T-helper 22 cell (primary cell): ENCODE measurements around the gene SUN2.

Source experiments
- DNase-seq: peaks from one replicate; pipeline ENCODE4 v3.0.0-alpha.2; 2020; ENCODE audit warnings: low read depth

Gene SUN2

GRCh38 chr22:38751422-38752346 lies 4.1 kb downstream of the SUN2 start:
- peak; percentile 71 for DNase-seq

GRCh38 chr22:38751066-38751421 lies 4.8 kb downstream of the SUN2 start:
- DNase-seq, result no peak

GRCh38 chr22:38750638-38751037 lies 5.2 kb downstream of the SUN2 start:
- DNase-seq, result no peak

- no peak for DNase-seq
Observed at GRCh38 chr22:38750104-38750503, 5.7 kb downstream of the SUN2 start.

DNA sequence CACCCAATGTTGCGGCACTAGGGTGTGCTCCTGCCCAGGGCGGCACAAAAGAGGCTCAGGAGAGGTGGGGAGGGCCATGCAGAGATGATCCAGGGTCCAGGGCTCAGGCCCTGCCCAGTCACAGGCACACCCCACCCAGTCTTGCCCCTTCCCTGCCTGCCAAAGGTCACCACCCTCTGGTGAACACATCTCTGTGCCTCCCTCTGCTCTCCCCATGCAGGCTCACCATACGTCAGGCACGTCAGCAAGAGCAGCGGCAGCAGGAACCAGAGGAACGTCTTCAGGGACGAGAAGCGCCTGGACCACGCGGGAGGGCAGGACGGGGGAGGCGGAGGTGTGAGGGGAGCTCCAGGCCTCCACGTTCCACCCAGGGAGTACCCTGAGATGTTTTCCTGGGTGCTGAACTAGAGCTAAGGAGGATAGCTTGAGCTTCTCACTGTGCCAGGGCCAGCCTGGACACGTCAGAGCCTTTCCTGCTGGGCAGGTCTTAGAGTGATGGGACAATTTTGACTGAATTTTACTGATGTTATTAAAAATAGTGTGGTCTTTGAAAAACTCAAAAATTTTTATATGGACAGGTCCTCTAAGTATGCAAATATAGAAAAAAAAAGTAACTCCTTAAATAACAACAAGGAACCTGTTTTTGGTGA lies 7.2 kb downstream of the SUN2 start:
- no peak for DNase-seq

- no peak for DNase-seq
Observed at GRCh38 chr22:38745676-38746460, 9.9 kb downstream of the SUN2 start.

GRCh38 chr22:38744981-38745380 lies 10.8 kb downstream of the SUN2 start:
- no peak for DNase-seq

DNA sequence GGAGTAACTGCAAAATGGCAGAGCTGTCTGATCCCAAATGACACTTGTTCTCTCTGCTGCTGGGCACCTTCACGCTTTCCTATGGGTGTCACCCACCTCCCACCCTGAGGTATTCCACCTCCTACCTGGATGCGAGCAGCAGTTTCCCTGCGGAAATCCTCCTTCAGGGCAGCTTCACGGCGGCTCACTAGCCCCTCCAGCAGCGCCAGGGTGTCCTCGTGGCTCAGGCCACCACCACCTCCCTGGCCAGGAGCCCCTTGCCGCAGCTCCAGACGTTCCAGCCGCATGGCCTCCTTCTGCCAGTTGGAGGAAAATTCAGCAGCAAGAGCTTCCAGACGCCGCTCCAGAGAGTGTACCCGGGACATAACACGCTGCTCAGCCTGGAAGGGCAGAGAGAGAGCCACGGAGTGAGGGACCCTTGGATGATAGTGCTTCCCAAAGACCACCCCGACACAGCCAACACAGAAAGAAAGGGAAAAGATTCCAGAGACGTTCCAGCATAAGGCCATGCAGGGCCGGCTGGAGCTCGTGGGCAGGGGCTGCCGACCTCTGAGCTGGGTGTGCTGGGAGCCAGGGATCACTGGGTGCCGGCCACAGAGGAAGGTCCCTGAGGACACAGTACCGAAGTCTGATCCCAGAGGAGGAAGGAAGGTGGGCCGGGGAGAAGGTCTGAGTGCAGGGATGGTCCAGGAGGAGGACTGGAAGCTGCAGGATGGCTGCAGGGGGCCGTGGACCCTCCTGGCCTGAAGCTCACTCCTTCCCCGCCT lies 13.4 kb downstream of the SUN2 start:
- no peak for DNase-seq

DNA sequence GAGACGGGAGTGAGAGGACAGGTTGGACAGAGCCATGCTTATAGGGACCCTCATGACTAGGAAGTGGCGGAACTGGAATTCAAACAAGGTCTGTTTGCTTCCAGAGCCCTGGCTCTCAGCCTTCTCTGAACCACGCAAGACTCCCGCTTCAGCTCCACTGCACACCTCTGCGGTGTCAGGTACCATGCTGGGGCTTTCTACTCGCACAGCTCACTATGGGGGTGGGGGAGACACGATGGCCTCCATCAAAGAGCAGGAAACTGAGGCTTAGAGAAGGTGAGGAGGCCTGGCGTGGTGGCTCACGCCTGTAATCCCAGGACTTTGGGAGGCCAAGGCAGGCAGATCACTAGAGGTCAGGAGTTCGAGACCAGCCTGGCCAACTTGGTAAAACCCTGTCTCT lies 14.2 kb downstream of the SUN2 start:
- no peak for DNase-seq

GRCh38 chr22:38741166-38741565 lies 14.6 kb downstream of the SUN2 start:
- DNase-seq, result no peak

DNA sequence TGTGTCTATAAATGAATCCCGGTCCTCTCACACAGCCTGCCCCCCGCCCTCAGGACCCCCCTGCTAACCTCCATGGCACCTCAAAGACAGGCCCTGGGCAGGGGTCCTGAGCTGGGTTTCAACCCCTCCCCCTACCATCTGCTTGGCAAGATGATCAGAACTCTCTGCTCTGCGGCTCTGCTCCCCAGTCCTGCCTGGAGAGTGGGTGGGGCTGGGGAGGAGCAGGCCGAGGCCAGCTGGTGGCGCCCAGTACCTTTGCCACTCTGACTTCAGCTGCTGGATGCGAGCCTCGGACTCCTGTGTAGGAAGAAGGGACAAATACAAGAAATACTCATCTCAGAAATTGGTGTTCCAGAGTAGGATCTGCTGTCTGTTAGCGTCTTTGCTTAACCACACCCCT lies 15.0 kb downstream of the SUN2 start:
- no peak for DNase-seq

DNA sequence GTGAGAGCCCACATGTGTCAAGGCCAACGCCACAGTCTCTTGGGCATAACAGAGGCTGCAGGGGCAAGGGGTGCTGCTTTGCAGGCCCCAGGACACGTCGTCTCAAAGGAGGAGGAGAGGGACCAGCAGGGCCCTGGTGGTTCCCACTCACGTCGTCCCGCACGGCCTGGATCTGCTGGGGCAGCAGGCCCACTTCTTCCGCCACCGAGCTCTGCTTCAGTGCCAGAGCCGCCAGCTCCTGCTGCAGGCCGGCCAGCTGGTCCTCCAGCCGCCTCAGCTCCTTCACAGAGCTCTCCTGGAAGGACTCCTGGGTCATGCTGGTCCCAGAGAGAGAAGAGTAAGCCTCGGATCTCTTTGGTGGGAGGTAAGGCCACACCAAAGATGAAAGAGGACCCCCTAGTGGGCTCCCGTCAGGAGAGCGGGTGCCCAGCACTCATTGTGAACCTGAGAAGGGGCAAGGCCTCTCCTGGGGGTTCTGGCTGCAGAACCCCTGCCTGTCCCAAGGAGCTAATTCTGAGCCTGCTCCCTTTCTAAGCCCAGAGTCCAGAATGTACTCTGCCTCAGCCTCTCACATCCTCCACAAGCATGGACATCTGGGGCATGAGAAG lies 15.6 kb downstream of the SUN2 start:
- no peak for DNase-seq

DNA sequence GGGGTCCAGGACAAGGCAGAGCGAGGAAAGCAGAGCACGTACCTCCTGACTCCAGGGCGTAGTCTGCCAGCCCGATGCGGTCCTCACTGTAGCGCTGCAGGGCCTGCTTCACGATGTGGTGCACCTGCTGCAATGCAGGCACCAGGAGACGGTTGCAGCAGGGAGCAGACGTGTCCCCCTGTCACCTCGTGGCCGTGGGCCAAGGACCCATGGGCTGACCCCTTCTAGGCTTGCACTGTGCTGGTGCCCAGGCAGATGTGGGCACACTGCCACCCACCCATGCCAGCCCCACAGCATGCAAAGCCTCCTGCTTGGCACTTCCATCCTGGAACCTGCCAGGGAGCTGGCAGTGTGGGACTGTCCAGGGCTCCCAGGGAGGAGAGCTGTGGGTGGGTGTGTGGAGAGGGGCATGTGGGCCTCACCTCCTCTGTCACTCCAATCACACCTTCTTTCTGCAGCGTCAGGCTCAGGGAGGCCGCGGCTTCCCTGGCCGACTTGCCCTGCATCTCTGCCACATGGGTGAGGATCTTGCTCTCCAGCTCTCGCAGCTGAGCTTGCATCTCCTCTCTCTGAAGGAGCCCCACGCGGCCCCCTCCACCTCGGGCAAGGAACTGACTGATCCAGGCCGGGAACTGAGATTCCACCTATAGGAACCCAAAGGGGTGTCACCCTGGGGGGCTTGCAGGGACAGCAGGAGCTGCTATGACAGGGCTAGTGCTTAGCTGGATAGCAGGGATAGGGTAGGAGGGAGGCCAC lies 16.3 kb downstream of the SUN2 start:
- DNase-seq, result no peak

DNA sequence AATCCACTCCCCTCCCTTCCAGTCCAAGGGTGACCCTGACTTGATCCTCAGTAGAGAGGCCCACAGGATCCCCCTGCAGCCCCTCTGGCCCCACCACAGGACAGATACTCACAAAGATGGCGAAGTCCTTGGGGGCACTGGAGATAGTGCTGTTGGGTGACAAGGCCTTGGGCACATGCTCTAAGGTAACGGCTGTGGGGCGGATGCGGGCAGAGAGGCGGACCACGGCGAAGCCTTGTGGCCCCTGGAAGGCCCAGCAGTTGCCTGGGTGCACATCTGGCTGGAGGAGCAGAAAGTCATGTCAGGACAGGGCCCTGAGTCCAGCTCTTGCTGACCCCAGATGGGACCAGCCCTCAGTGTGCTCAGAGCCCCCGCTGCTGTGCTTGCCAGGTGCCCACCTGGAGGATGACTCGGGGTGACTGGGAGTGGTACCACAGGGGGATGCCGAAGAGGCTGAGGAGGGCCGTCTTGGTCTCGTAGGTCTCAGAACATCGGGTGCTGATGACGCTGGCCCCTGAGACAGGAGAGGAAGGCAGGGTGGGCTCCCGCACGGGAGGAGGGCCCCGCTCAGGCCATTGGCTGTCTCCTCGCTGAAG lies 17.2 kb downstream of the SUN2 start:
- DNase-seq, result no peak

DNA sequence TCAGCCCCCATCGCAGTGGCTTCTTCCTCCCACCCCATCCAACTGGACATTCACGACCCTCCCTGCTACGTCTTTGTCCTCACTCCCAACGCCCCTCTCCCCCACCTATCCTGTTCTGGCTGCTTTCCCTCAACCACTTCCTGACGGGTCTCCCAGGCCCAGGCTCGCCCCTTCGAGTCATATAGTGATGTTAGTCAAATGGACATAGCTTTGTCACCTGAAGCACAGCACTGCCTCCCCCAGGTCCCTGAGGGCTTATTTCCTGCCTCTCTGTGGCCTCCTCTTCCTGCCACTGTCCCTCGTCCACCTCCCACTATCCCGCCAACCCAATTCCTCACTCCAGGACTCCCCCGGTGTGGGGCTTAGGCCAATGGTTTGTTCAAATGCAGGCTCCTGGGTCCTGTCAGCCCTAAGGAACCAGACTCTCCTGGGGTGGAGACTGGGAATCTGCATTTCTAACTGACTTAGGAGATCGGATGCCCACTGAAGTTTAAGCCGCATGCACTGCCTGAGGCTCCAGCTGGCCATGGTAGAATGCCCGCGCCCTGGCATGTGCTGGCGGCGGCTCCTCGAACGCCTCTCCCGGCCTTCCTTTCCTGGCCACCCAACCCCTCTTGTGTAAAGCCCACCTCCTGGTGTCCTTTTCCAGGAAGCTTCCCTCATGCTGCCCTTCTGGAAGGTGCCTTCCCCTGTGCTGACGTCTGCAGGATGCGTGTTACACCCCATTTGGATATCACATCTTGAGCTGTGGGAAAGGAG lies 18.3 kb downstream of the SUN2 start:
- DNase-seq, result no peak

DNA sequence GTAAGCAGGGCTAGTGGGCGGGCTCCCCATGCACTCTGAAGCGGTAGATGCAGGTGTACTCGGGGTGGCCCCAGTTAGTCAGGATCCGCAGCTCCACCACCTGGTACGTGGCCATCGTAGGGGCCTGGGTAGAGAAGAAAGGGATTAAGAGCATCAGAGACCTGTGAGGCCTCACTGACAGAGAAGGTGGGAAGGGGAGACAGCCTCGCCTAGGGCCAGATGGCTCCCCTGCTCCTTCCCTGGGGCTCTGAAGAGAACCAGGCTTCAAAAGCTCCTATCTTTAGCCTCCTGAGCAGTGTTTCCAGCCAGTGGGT lies 19.6 kb downstream of the SUN2 start:
- no peak for DNase-seq

DNA sequence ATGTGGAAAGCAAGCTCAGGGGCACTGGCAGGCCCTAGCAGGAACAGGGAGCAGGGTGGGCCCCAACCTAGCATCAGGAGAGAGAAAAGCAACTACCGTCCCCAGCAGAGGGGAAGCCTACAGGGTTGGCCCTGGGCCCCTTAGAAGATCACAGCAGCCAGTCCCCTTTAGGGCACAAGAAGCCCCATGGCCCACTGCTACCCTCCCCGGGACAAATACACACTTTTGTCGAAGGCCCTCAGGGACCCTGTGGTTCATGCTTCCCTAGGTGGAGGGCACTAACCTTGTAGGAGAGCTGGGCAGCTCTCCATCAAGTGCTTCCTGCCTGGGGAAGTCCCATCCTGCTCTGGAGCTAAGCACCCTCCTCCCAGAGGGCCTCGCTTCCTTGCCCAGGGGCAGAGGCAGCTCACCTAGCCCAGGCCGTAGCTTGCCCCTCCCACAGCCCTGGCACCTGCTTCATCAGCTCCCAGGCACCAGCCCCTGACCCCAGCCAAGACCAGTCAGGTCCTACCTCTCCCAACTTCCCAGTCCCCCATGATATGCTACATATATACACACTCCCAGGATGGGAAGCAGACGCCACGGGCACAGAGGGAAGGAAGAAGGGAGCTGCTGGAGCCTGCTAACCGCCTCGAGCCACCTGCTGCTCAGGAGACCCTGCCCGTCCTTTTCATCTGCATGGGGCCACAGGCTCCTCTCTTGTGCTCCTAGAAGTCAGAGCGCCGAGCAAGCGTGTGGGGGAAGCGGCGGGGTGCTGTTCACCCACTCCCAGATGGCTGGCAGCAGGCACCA lies 20.1 kb downstream of the SUN2 start:
- no peak for DNase-seq

- DNase-seq, result no peak
Observed at GRCh38 chr22:38735126-38735464, 20.7 kb downstream of the SUN2 start.

GRCh38 chr22:38734421-38735100 lies 21.2 kb downstream of the SUN2 start:
- no peak for DNase-seq
